Endodermal cell (in vitro differentiated cells): ENCODE results near the gene LYSMD4. TPM values are rescaled to one million over a fixed set of nuclear protein-coding genes. Genes with fewer than 3 reads are reported as not detected.

Experiments
- DNase-seq: peaks from one replicate; pipeline ENCODE4 v3.0.0-alpha.2; 2017
- H3K27ac ChIP-seq: 2 replicates; pipeline ENCODE4 v1.5.1; 2013; ENCODE audit warnings: mild to moderate bottlenecking, low read depth, low read length, moderate library complexity
- H3K27me3 ChIP-seq: 2 replicates; pipeline ENCODE4 v1.6.1; 2013; ENCODE audit warnings: mild to moderate bottlenecking, low read length, moderate library complexity; ENCODE audit not compliant: insufficient read depth, control insufficient read depth, poor library complexity, severe bottlenecking
- H3K36me3 ChIP-seq: 2 replicates; pipeline ENCODE4 v1.7.0; 2013; ENCODE audit warnings: mild to moderate bottlenecking, low read length, moderate library complexity; ENCODE audit not compliant: control insufficient read depth, insufficient read depth
- H3K4me1 ChIP-seq: one replicate; pipeline ENCODE4 v1.7.0; 2013; ENCODE audit warnings: low read length; ENCODE audit not compliant: control insufficient read depth, insufficient read depth
- H3K4me3 ChIP-seq: 2 replicates; pipeline ENCODE4 v1.5.1; 2013; ENCODE audit warnings: mild to moderate bottlenecking, low read length, moderate library complexity
- H3K9ac ChIP-seq: 2 replicates; pipeline ENCODE4 v1.6.1; 2013; ENCODE audit warnings: mild to moderate bottlenecking, low read length, moderate library complexity; ENCODE audit not compliant: poor library complexity, severe bottlenecking; ENCODE audit errors: extremely low read depth
- H3K9me3 ChIP-seq: 2 replicates; pipeline ENCODE4 v1.6.1; 2013; ENCODE audit warnings: mild to moderate bottlenecking, low read length, moderate library complexity; ENCODE audit not compliant: control insufficient read depth
- H3K27ac Mint-ChIP-seq: 2 replicates; pipeline ENCODE4 v1.8.0; 2020; ENCODE audit warnings: mixed read lengths
- H3K27me3 Mint-ChIP-seq: 2 replicates; pipeline ENCODE4 v1.8.0; 2021; ENCODE audit warnings: mild to moderate bottlenecking, mixed read lengths; ENCODE audit not compliant: insufficient read depth
- H3K36me3 Mint-ChIP-seq: 2 replicates; pipeline ENCODE4 v1.8.0; 2020; ENCODE audit warnings: low read depth, mixed read lengths
- H3K4me1 Mint-ChIP-seq: 2 replicates; pipeline ENCODE4 v1.8.0; 2020; ENCODE audit warnings: mixed read lengths
- H3K4me3 Mint-ChIP-seq: 2 replicates; pipeline ENCODE4 v1.8.0; 2020; ENCODE audit warnings: mild to moderate bottlenecking, moderate library complexity, mixed read lengths
- H3K9me3 Mint-ChIP-seq: 2 replicates; pipeline ENCODE4 v1.8.0; 2020; ENCODE audit warnings: mild to moderate bottlenecking, mixed read lengths
- CTCF ChIP-seq: fragments of 200-600 bp; sonication (generic); conservative IDR thresholded peaks from 2 replicates; pipeline ENCODE4 v1.5.0; 2021; ENCODE audit warnings: antibody characterized with exemption, mild to moderate bottlenecking
- WGBS, 2 experiments: methylation state at CpG; one replicate each; pipeline versions ENCODE4 v1.1.5 to v1.1.7; 2013; ENCODE audit warnings: missing lambda C conversion rate in 2 of 2, mixed read lengths in 1 of 2; ENCODE audit not compliant: insufficient coverage in 1 of 2, insufficient read length in 1 of 2; 5-methylcytosine and 5-hydroxymethylcytosine counted together
- total RNA-seq, 2 donors: library from RNA; stranded (reverse); fragmentation: NEBNext Ultra II Directional in 1 of 2; extraction: Animal tissue kit (Norgen Biotek cat#: 25700) in 1 of 2; gene quantifications; 2 replicates in 1 of 2; 3 replicates in 1 of 2; pipeline ENCODE4 v1.2.1, GENCODE V29; 2021

The LYSMD4 gene
- total RNA-seq, 2 donors from 2014 or later: 8.9 to 12.6 TPM

GRCh38 chr15:99719096-99719541 lies 14.1 kb downstream of the LYSMD4 start:
- 94 to 100% methylated on average over 2 to 5 of the region's 5 CpGs for WGBS, 2 experiments
- no peak overlapping the region for H3K27ac Mint-ChIP-seq
- H3K4me3 ChIP-seq: no peak overlapping the region

GRCh38 chr15:99718421-99718820 lies 14.8 kb downstream of the LYSMD4 start:
- Histone ChIP-seq H3K27ac (no peak overlapping the region), H3K27me3 (no peaks in the 10 kb centered on the region), H3K9me3 (no peaks in the 10 kb centered on the region), H3K4me1 (no peaks in the 10 kb centered on the region), H3K4me3 (no peak overlapping the region), H3K36me3 (peaks cover 26% of the 10 kb centered on the region), H3K9ac (no peak overlapping the region)
- no peak for DNase-seq
- H3K27ac Mint-ChIP-seq: no peak overlapping the region
- 94 to 98% methylated on average over 4 of the region's 4 CpGs for WGBS, 2 experiments
- peaks cover 6% of the 10 kb centered on the region for H3K4me1 Mint-ChIP-seq
- H3K27me3 Mint-ChIP-seq: no peaks in the 10 kb centered on the region
- peaks cover 21% of the 10 kb centered on the region for H3K36me3 Mint-ChIP-seq
- H3K4me3 Mint-ChIP-seq: no peak overlapping the region
- no peak for TF ChIP-seq CTCF
- no peaks in the 10 kb centered on the region for H3K9me3 Mint-ChIP-seq

More at GRCh38 chr15:99719096-99719541, 14.1 kb downstream of the LYSMD4 start:
- no peak overlapping the region for H3K9ac ChIP-seq
- no peak overlapping the region for H3K4me3 Mint-ChIP-seq
- H3K36me3 Mint-ChIP-seq: peaks cover 21% of the 10 kb centered on the region
- H3K36me3 ChIP-seq: peaks cover 19% of the 10 kb centered on the region
- H3K4me1 ChIP-seq: no peaks in the 10 kb centered on the region
- no peak for DNase-seq
- no peaks in the 10 kb centered on the region for H3K27me3 Mint-ChIP-seq
- no peaks in the 10 kb centered on the region for H3K9me3 Mint-ChIP-seq
- no peaks in the 10 kb centered on the region for H3K27me3 ChIP-seq
- no peak overlapping the region for H3K27ac ChIP-seq
- no peak for TF ChIP-seq CTCF
- H3K9me3 ChIP-seq: no peaks in the 10 kb centered on the region
- peaks cover 6% of the 10 kb centered on the region for H3K4me1 Mint-ChIP-seq

GRCh38 chr15:99717161-99718009 lies 15.9 kb downstream of the LYSMD4 start:
- Histone ChIP-seq H3K9me3 (no peaks in the 10 kb centered on the region), H3K27me3 (no peaks in the 10 kb centered on the region), H3K9ac (no peak overlapping the region), H3K27ac (no peak overlapping the region), H3K4me1 (no peaks in the 10 kb centered on the region), H3K36me3 (peaks cover 34% of the 10 kb centered on the region), H3K4me3 (no peak overlapping the region)
- no peak for DNase-seq
- WGBS, 2 experiments: 92 to 93% methylated on average over 15 to 19 of the region's 19 CpGs
- Mint-ChIP-seq H3K36me3 (peaks cover 27% of the 10 kb centered on the region), H3K9me3 (no peaks in the 10 kb centered on the region), H3K4me1 (peaks cover 7% of the 10 kb centered on the region), H3K27ac (no peak overlapping the region), H3K4me3 (no peak overlapping the region), H3K27me3 (no peaks in the 10 kb centered on the region)
- TF ChIP-seq CTCF: no peak
